PFSK-1 (cell line): ENCODE data around the gene CEP72.

Experiments used
- POLR2AphosphoS5 ChIP-seq: IDR thresholded peaks from 2 replicates; pipeline ENCODE4 v1.6.1; 2012; ENCODE audit warnings: low read depth, mild to moderate bottlenecking, control low read depth, low read length, moderate library complexity
- REST ChIP-seq, 2 experiments: IDR thresholded peaks; 2 replicates each; pipeline versions ENCODE4 v1.6.1 to v1.8.0; 2011 to 2012; ENCODE audit warnings: low read depth in 2 of 2, low read length in 2 of 2, control low read depth in 1 of 2, inconsistent platforms in 1 of 2, mild to moderate bottlenecking in 1 of 2, moderate library complexity in 1 of 2; ENCODE audit not compliant: insufficient read depth in 1 of 2
- SIN3A ChIP-seq: IDR thresholded peaks from 2 replicates; pipeline ENCODE4 v1.6.1; 2012; ENCODE audit warnings: mild to moderate bottlenecking, low read length, moderate library complexity, borderline replicate concordance; ENCODE audit not compliant: insufficient read depth
- TAF1 ChIP-seq: IDR thresholded peaks from 2 replicates; pipeline ENCODE4 v1.6.1; 2012; ENCODE audit warnings: low read length, control low read depth, borderline replicate concordance; ENCODE audit not compliant: insufficient read depth

- TF ChIP-seq REST (IDR thresholded peaks at IDR 0.05; ENCODE audit: insufficient read depth in 1 of 2, low read depth in 2 of 2, low read length in 2 of 2) (no peak), POLR2AphosphoS5 (no peak), TAF1 (no peak), SIN3A (no peak)
These were observed 64.5 kb downstream of the CEP72 start for GRCh38 chr5:676699-677076.
